ENCODE measurements around the gene CYBA. TPM values are rescaled to one million over a fixed set of nuclear protein-coding genes. Genes with fewer than 3 reads are reported as not detected.

Gene CYBA
- total RNA-seq, 1 donor from 2014 or later = 90.8 TPM

DNA sequence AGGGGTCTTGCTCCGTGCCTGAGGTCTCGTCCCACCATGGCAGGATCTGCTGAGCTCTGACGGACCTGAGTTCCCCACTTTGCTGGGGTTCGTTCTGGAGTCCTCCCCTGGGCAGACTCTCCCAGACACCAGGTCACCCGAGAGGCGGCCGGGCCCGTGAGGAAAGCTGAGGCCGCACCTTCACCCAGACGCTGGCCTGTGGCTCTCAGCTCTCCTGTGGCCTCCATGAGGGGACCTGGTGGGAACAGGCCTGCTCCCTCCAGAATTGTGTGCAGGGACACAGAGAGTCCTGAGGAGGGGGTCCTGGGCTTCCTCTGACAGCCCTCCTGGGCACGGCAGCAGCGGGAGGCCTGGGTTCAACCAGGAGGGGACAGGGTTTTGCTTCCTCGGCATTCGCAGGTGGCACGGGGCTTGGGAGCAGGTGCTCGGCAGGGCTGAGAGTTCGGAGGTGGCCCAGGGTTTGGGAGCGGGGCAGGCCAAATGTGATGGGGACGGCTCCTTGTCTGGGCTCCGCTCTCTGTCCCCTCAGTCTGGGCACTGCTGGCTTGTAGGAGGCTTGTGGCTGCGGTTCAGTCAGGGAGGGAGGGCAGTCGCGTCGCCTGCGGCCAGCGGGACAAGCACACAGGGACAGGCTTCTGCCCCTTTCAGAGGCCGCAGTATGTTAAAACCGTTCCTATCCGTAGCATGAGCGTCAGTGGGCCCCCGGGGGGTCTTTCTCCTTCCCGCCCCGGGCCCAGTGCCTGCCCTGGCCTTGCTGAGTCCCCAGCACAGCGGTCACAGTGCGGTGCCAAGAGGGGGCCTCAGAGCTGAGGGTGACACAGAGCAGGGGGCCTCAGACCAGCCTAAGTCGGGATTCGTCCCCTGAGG lies 43.6 kb upstream of the CYBA start:
- Histone ChIP-seq H3K9me3 (ENCODE audit: control insufficient read depth in 3 of 3, low read length in 3 of 3) (no peaks in the 10 kb centered on the region), H3K4me1 (ENCODE audit: control insufficient read depth in 3 of 3, insufficient read depth in 3 of 3, low read length in 3 of 3) (peaks cover 11 to 15% (median 13%) of the 10 kb centered on the region in 3 donors), H3K27me3 (ENCODE audit: control insufficient read depth in 3 of 3, insufficient read depth in 3 of 3, low read length in 3 of 3) (peaks cover 0 to 10% (median 6%) of the 10 kb centered on the region in 3 donors), H3K9ac (ENCODE audit: low read depth in 1 of 3, low read length in 3 of 3) (no peak overlapping the region), H3K36me3 (ENCODE audit: control insufficient read depth in 3 of 3, insufficient read depth in 3 of 3, low read length in 3 of 3) (peaks cover 16 to 23% (median 20%) of the 10 kb centered on the region in 3 donors), H3K27ac (ENCODE audit: low read depth, low read length) (no peak overlapping the region), H3K4me3 (ENCODE audit: low read length in 3 of 3) (no peak overlapping the region)

DNA sequence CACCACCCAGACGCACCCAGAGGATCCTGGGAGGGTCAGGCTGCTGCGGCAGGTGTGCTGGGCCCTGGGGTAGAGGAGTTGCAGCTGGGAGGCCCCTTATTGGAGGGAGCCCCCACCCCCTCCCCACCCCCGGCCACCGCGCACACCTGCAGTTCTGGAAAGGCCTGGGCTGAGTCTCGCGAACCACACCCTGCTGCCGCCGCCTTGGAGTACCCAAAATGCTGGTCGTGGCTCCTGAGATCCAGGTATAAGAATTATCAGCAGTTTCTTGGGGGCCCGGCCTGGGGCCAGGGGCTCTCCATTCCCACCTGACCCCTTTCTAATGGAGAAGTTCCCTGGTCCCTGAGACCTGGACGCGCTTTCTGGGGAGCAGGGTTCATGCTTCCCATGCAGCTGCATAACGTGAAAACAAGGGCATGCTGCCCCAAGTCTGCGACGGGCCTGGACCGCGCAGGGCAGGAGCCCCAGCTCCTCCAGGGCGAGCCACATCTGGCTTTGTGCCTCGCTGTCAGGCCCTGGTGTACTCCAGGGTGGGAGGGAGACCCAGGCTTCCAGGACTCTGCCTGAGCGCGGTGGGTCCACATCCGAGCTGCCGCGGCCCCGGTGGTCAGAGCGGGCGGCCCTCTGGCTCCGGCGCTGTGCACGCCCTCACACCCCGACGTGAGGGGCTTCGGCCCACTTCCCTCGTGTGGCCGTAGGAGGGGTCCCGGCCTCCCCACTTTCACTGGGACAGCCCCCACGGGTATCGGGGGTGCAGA lies 42.7 kb upstream of the CYBA start:
- no peaks in the 10 kb centered on the region for H3K9me3 ChIP-seq (ENCODE audit: control insufficient read depth in 3 of 3, low read length in 3 of 3)
- H3K9ac ChIP-seq (ENCODE audit: low read depth in 1 of 3, low read length in 3 of 3) = no peak overlapping the region
- peaks cover 14 to 24% (median 14%) of the 10 kb centered on the region in 3 donors for H3K4me1 ChIP-seq (ENCODE audit: control insufficient read depth in 3 of 3, insufficient read depth in 3 of 3, low read length in 3 of 3)
- no peak overlapping the region for H3K4me3 ChIP-seq (ENCODE audit: low read length in 3 of 3)
- peaks cover 0 to 13% (median 6%) of the 10 kb centered on the region in 3 donors for H3K27me3 ChIP-seq (ENCODE audit: control insufficient read depth in 3 of 3, insufficient read depth in 3 of 3, low read length in 3 of 3)
- peaks cover 9 to 15% (median 12%) of the 10 kb centered on the region in 3 donors for H3K36me3 ChIP-seq (ENCODE audit: control insufficient read depth in 3 of 3, insufficient read depth in 3 of 3, low read length in 3 of 3)
- H3K27ac ChIP-seq (ENCODE audit: low read depth, low read length) = no peak overlapping the region

- H3K9ac ChIP-seq (ENCODE audit: low read depth in 1 of 3, low read length in 3 of 3) = no peak overlapping the region
- peaks cover 0 to 15% (median 11%) of the 10 kb centered on the region in 3 donors for H3K27me3 ChIP-seq (ENCODE audit: control insufficient read depth in 3 of 3, insufficient read depth in 3 of 3, low read length in 3 of 3)
- peaks cover 19 to 31% (median 22%) of the 10 kb centered on the region in 3 donors for H3K4me1 ChIP-seq (ENCODE audit: control insufficient read depth in 3 of 3, insufficient read depth in 3 of 3, low read length in 3 of 3)
- H3K27ac ChIP-seq (ENCODE audit: low read depth, low read length) = no peak overlapping the region
- H3K4me3 ChIP-seq (ENCODE audit: low read length in 3 of 3) = no peak overlapping the region
- H3K9me3 ChIP-seq (ENCODE audit: control insufficient read depth in 3 of 3, low read length in 3 of 3) = no peaks in the 10 kb centered on the region
- H3K36me3 ChIP-seq (ENCODE audit: control insufficient read depth in 3 of 3, insufficient read depth in 3 of 3, low read length in 3 of 3) = peaks cover 4 to 10% (median 7%) of the 10 kb centered on the region in 3 donors
These were observed 42.0 kb upstream of the CYBA start for GRCh38 chr16:88692861-88693260.

DNA sequence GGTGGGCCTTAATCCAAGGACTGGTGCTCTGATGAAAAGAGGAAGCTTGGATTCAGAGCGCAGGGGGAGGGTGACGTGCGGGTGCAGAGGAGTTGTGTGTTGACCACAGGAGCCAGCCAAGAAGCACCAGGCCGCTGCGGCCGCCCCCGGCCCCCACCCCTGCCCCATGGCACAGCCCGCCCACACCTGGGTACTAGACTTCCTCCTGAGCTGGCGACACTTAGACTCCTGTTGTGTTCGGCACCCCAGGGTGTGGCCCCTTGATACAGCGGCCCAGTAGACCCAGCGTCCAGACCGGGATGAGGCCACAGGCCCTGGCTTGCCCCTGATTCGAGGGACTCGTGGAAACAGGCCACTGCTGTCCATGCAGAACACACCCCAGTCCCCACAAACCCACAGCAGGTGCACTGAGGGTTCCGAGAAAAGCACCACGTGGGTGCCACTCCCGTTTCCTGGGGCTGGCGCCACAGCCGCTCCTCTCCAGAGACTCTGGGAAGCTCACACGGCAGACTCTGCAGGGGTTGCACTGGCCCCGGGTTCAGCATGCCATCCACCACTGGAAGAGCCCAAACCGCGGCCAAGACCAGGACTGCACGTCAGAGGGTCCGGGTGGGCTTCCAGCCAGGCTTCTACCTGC lies 41.2 kb upstream of the CYBA start:
- peaks cover 20 to 35% (median 30%) of the 10 kb centered on the region in 3 donors for H3K4me1 ChIP-seq (ENCODE audit: control insufficient read depth in 3 of 3, insufficient read depth in 3 of 3, low read length in 3 of 3)
- no peak overlapping the region for H3K27ac ChIP-seq (ENCODE audit: low read depth, low read length)
- H3K36me3 ChIP-seq (ENCODE audit: control insufficient read depth in 3 of 3, insufficient read depth in 3 of 3, low read length in 3 of 3) = peaks cover 0 to 2% (median 0%) of the 10 kb centered on the region in 3 donors
- H3K4me3 ChIP-seq (ENCODE audit: low read length in 3 of 3) = no peak overlapping the region
- H3K27me3 ChIP-seq (ENCODE audit: control insufficient read depth in 3 of 3, insufficient read depth in 3 of 3, low read length in 3 of 3) = peaks cover 0 to 16% (median 12%) of the 10 kb centered on the region in 3 donors
- no peak overlapping the region for H3K9ac ChIP-seq (ENCODE audit: low read depth in 1 of 3, low read length in 3 of 3)
- H3K9me3 ChIP-seq (ENCODE audit: control insufficient read depth in 3 of 3, low read length in 3 of 3) = no peaks in the 10 kb centered on the region

- H3K4me3 ChIP-seq (ENCODE audit: low read length in 3 of 3) = no peak overlapping the region
- H3K36me3 ChIP-seq (ENCODE audit: control insufficient read depth in 3 of 3, insufficient read depth in 3 of 3, low read length in 3 of 3) = no peaks in the 10 kb centered on the region
- H3K27me3 ChIP-seq (ENCODE audit: control insufficient read depth in 3 of 3, insufficient read depth in 3 of 3, low read length in 3 of 3) = peaks cover 0 to 16% (median 12%) of the 10 kb centered on the region in 3 donors
- H3K27ac ChIP-seq (ENCODE audit: low read depth, low read length) = no peak overlapping the region
- H3K9ac ChIP-seq (ENCODE audit: low read depth in 1 of 3, low read length in 3 of 3) = no peak overlapping the region
- no peaks in the 10 kb centered on the region for H3K9me3 ChIP-seq (ENCODE audit: control insufficient read depth in 3 of 3, low read length in 3 of 3)
- peaks cover 25 to 42% (median 36%) of the 10 kb centered on the region in 3 donors for H3K4me1 ChIP-seq (ENCODE audit: control insufficient read depth in 3 of 3, insufficient read depth in 3 of 3, low read length in 3 of 3)
These were observed 40.4 kb upstream of the CYBA start for GRCh38 chr16:88691129-88691813.

DNA sequence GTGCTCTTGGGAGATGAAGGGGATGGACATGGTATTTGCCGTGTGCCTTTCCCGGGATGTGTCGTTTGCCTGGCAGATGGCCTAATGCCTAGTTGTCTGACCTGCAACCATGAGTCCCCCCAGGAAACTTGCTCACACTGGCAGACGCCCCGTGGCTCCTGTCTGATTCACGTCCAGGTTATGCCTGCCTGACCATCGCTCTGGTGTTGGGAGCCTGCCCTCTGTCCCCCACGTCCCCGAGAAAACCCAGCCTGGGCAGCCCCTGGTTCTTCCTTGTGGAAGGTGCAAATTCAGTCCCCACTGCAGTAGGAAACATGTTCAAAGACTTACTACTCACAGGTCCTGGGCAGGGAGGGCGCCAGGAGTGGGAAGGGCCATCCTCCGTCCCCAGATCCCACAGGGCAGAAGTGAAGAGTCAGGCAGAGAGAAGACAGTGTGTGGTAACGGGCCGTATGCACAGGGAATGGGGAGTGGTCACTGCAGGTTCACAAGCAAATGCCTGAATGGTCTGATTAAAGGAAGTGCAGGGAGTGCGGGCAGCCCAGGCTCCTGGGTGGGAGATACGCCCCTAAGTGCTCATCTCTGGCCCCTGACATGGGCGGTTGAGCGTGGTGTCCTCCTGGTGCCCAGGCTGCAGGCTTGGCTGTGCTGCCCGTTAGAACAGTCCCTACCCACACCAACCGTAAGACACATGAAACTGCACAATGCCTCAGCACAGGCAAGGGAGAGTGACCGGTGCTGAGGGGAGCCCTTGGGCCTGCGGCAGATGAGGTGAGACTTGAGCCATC lies 39.7 kb upstream of the CYBA start:
- H3K27me3 ChIP-seq (ENCODE audit: control insufficient read depth in 3 of 3, insufficient read depth in 3 of 3, low read length in 3 of 3) = peaks cover 0 to 16% (median 12%) of the 10 kb centered on the region in 3 donors
- H3K4me3 ChIP-seq (ENCODE audit: low read length in 3 of 3) = no peak overlapping the region
- no peak overlapping the region for H3K9ac ChIP-seq (ENCODE audit: low read depth in 1 of 3, low read length in 3 of 3)
- peaks cover 19 to 36% (median 29%) of the 10 kb centered on the region in 3 donors for H3K4me1 ChIP-seq (ENCODE audit: control insufficient read depth in 3 of 3, insufficient read depth in 3 of 3, low read length in 3 of 3)
- no peaks in the 10 kb centered on the region for H3K9me3 ChIP-seq (ENCODE audit: control insufficient read depth in 3 of 3, low read length in 3 of 3)
- H3K27ac ChIP-seq (ENCODE audit: low read depth, low read length) = no peak overlapping the region
- H3K36me3 ChIP-seq (ENCODE audit: control insufficient read depth in 3 of 3, insufficient read depth in 3 of 3, low read length in 3 of 3) = no peaks in the 10 kb centered on the region

DNA sequence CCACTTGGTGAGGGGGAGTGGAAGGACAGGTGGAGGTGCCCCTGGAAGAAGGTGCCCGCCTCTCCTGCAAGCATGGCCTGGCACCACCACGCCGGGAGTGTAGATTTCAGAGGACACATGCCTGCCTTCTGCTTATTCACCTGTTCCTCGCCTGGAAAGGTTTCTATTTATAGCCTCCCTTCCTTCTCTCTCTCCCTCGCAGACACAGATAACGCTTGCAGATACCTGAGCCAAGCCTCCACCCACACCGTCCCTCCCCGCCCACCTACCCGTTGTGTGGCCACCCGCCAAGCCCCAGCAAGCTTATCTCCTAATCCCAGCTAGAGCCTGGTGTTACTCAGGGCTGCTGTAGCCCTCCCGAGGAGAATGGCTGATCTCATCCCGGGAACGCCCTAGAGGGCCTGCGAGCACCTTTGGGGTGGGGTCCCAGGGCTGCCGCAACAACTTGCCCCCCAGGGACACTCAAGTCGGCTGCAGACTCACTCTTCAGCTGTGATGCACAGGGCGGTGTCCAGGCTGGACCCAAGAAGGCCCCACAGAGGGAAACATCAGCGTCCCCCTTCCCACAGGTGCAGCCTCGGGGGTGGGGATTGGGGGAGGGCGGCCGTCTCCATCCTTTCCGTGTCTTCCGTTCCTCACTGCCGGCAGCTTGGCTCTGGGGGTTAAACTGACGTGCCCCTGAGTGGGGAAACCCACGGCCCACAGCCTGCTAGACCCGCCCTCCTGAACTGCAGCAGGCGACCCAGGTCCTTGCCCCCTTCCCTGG lies 37.3 kb upstream of the CYBA start:
- Histone ChIP-seq H3K9ac (ENCODE audit: low read depth in 1 of 3, low read length in 3 of 3) (peak overlapping the region; percentile 50 to 73 (median 57)), H3K4me3 (ENCODE audit: low read length in 3 of 3) (peak overlapping the region; percentile 22 to 55 (median 23)), H3K9me3 (ENCODE audit: control insufficient read depth in 3 of 3, low read length in 3 of 3) (no peaks in the 10 kb centered on the region), H3K27me3 (ENCODE audit: control insufficient read depth in 3 of 3, insufficient read depth in 3 of 3, low read length in 3 of 3) (peaks cover 0 to 26% (median 16%) of the 10 kb centered on the region in 3 donors), H3K27ac (ENCODE audit: low read depth, low read length) (peak overlapping the region; percentile 88), H3K36me3 (ENCODE audit: control insufficient read depth in 3 of 3, insufficient read depth in 3 of 3, low read length in 3 of 3) (no peaks in the 10 kb centered on the region), H3K4me1 (ENCODE audit: control insufficient read depth in 3 of 3, insufficient read depth in 3 of 3, low read length in 3 of 3) (peaks cover 20 to 43% (median 33%) of the 10 kb centered on the region in 3 donors)

- peaks cover 20 to 43% (median 33%) of the 10 kb centered on the region in 3 donors for H3K4me1 ChIP-seq (ENCODE audit: control insufficient read depth in 3 of 3, insufficient read depth in 3 of 3, low read length in 3 of 3)
- H3K27me3 ChIP-seq (ENCODE audit: control insufficient read depth in 3 of 3, insufficient read depth in 3 of 3, low read length in 3 of 3) = peaks cover 0 to 26% (median 16%) of the 10 kb centered on the region in 3 donors
- peak overlapping the region; percentile 88 for H3K27ac ChIP-seq (ENCODE audit: low read depth, low read length)
- no peaks in the 10 kb centered on the region for H3K36me3 ChIP-seq (ENCODE audit: control insufficient read depth in 3 of 3, insufficient read depth in 3 of 3, low read length in 3 of 3)
- no peaks in the 10 kb centered on the region for H3K9me3 ChIP-seq (ENCODE audit: control insufficient read depth in 3 of 3, low read length in 3 of 3)
- no peak overlapping the region for H3K4me3 ChIP-seq (ENCODE audit: low read length in 3 of 3)
- H3K9ac ChIP-seq (ENCODE audit: low read depth in 1 of 3, low read length in 3 of 3) = peak overlapping the region in 1 of 3 donors; percentile 33
These were observed 36.8 kb upstream of the CYBA start for GRCh38 chr16:88687676-88688012.

Data from skeletal muscle tissue (tissue), 4 donors.